DOHH2 (cell line): Measurements from ENCODE around the gene ARID3A.

ENCODE experiments used
- H3F3A ChIP-seq: fragments of 200-600 bp; sonication (generic), shearing (Covaris generic); 2 replicates; pipeline ENCODE4 v1.6.0; 2016; ENCODE audit warnings: antibody characterized with exemption, mild to moderate bottlenecking; ENCODE audit not compliant: control insufficient read depth, insufficient read depth
- H3K27ac ChIP-seq: fragments of 200-600 bp; sonication (generic); 2 replicates; pipeline ENCODE4 v1.5.1; 2014; ENCODE audit warnings: low read depth, mild to moderate bottlenecking, low read length, moderate library complexity
- H3K27me3 ChIP-seq: fragments of 200-600 bp; sonication (generic); 2 replicates; pipeline ENCODE4 v1.6.1; 2014; ENCODE audit warnings: mild to moderate bottlenecking, low read length, mixed read lengths; ENCODE audit not compliant: control insufficient read depth
- H3K36me3 ChIP-seq: fragments of 200-600 bp; sonication (generic); 2 replicates; pipeline ENCODE4 v1.6.1; 2014; ENCODE audit warnings: mild to moderate bottlenecking, low read length, moderate library complexity, mixed read lengths; ENCODE audit not compliant: control insufficient read depth
- H3K4me1 ChIP-seq: fragments of 200-600 bp; sonication (generic); 2 replicates; pipeline ENCODE4 v1.6.1; 2014; ENCODE audit warnings: mild to moderate bottlenecking, low read length, mixed read lengths; ENCODE audit not compliant: control insufficient read depth
- H3K4me2 ChIP-seq: fragments of 200-600 bp; sonication (generic); 2 replicates; pipeline ENCODE4 v1.6.0; 2014; ENCODE audit warnings: mild to moderate bottlenecking, low read length, moderate library complexity
- H3K4me3 ChIP-seq: fragments of 200-600 bp; sonication (generic); 2 replicates; pipeline ENCODE4 v1.5.1; 2014; ENCODE audit warnings: mild to moderate bottlenecking, low read length, mixed read lengths
- H3K79me2 ChIP-seq: fragments of 200-600 bp; sonication (generic); 2 replicates; pipeline ENCODE4 v1.6.1; 2014; ENCODE audit warnings: mild to moderate bottlenecking, low read length, mixed read lengths; ENCODE audit not compliant: control insufficient read depth
- H3K9me2 ChIP-seq: fragments of 200-600 bp; sonication (generic); replicated peaks from 2 replicates; pipeline ENCODE4 v1.6.1; 2014; ENCODE audit warnings: mild to moderate bottlenecking, low read length, mixed read lengths; ENCODE audit not compliant: control insufficient read depth
- H3K9me3 ChIP-seq: fragments of 200-600 bp; sonication (generic); 2 replicates; pipeline ENCODE4 v1.6.1; 2014; ENCODE audit warnings: antibody characterized with exemption, low read length, mixed read lengths; ENCODE audit not compliant: control insufficient read depth, insufficient read depth
- H4K20me1 ChIP-seq: fragments of 200-600 bp; sonication (generic); 2 replicates; pipeline ENCODE4 v1.6.0; 2014; ENCODE audit warnings: low read depth, mild to moderate bottlenecking, antibody characterized with exemption, low read length, moderate library complexity; ENCODE audit not compliant: control insufficient read depth, insufficient read depth
- CTCF ChIP-seq: fragments of 200-600 bp; sonication (generic); IDR thresholded peaks from one replicate; pipeline ENCODE4 v1.5.1; 2014; ENCODE audit warnings: antibody characterized with exemption, mild to moderate bottlenecking, low read depth, low read length; ENCODE audit not compliant: poor library complexity, severe bottlenecking
- EZH2phosphoT487 ChIP-seq: fragments of 200-600 bp; sonication (generic); IDR thresholded peaks from 2 replicates; pipeline ENCODE4 v1.6.1; 2017; ENCODE audit warnings: borderline replicate concordance, mild to moderate bottlenecking, antibody characterized with exemption, low read length, moderate library complexity, mixed read lengths

Gene ARID3A

GRCh38 chr19:904545-904944 is 21.3 kb upstream of the ARID3A start:
- Histone ChIP-seq H3K4me2 (no peak overlapping the region), H3K9me2 (no peaks in the 10 kb centered on the region)
- TF ChIP-seq EZH2phosphoT487 (no peak), CTCF (no peak)

DNA sequence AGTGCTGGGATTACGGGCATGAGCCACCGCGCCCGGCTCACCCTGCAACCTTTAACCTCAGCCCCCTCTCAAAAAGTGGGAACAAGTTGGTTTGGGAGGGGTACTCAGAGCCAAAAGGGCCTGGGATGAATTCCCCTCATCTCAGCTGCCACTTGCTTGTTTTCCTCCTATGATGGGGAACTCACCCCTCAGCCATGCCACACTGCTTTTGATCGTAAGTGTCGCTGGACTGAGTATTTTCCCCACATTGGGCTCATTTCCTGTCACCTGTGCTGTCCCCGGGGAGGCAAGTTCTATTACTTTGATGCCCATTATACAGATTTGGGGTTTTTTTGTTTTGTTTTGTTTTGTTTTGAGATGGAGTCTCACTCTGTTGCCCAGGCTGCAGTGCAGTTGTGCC is 19.4 kb upstream of the ARID3A start:
- Histone ChIP-seq H3K4me2 (peak overlapping the region; percentile 65), H3K36me3 (no peaks in the 10 kb centered on the region), H3K27ac (peak overlapping the region; percentile 79), H3K4me1 (peaks cover 53% of the 10 kb centered on the region), H3K4me3 (peak overlapping the region; percentile 50), H4K20me1 (no peaks in the 10 kb centered on the region), H3F3A (peaks cover 26% of the 10 kb centered on the region), H3K9me3 (no peaks in the 10 kb centered on the region), H3K79me2 (peaks cover 35% of the 10 kb centered on the region), H3K9me2 (no peaks in the 10 kb centered on the region), H3K27me3 (no peaks in the 10 kb centered on the region)
- no peak for TF ChIP-seq CTCF
- TF ChIP-seq EZH2phosphoT487 = no peak

More at GRCh38 chr19:904545-904944, 21.3 kb upstream of the ARID3A start:
- no peak overlapping the region for H3K4me3 ChIP-seq
- no peak overlapping the region for H3K27ac ChIP-seq
- peaks cover 3% of the 10 kb centered on the region; the same call in 1 of the 2 replicates for H3K36me3 ChIP-seq
- H4K20me1 ChIP-seq = peaks cover under 1% of the 10 kb centered on the region; the same call in 1 of the 2 replicates
- H3K27me3 ChIP-seq = no peaks in the 10 kb centered on the region
- no peaks in the 10 kb centered on the region for H3K9me3 ChIP-seq
- peaks cover 17% of the 10 kb centered on the region for H3F3A ChIP-seq
- H3K4me1 ChIP-seq = peaks cover 50% of the 10 kb centered on the region
- peaks cover 24% of the 10 kb centered on the region for H3K79me2 ChIP-seq

DNA sequence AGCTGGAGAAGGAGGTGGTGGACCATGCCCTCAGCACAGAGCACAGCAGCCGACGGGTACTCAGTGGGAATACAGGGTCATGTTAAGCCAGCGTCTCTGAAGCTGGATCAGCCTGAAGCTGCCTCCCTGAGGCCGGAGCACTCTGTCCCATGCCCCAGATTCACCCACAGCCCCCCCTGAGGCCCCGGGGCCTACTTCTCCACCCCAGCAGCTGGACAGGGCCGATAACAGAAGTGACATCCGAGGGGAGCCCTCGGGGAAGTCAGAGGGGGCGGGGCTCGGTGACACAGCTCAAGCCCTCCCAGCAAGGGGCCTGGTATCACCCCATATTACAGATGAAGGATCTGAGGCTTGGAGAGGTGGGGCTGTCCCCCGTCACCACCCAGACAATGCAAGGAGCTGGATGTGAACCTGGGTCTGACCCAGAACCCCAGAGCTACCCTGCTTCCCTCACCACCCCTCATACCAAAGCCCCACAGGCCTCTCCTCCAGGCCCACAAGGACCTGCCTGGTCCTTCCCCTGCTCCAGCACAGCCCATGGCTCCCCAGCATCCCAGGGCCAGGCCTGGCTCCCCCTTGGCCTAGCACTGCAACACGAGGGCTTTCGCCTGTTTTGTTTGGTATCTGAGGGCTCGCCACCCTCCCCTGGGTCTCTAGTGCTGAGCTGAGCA is 18.5 kb upstream of the ARID3A start:
- peak overlapping the region; percentile 65 for H3K4me2 ChIP-seq
- peaks cover 26% of the 10 kb centered on the region for H3F3A ChIP-seq
- peaks cover 41% of the 10 kb centered on the region for H3K79me2 ChIP-seq
- no peaks in the 10 kb centered on the region for H3K9me2 ChIP-seq
- H4K20me1 ChIP-seq = no peaks in the 10 kb centered on the region
- peak overlapping the region; percentile 50 for H3K4me3 ChIP-seq
- H3K4me1 ChIP-seq = peaks cover 56% of the 10 kb centered on the region
- H3K9me3 ChIP-seq = no peaks in the 10 kb centered on the region
- no peaks in the 10 kb centered on the region for H3K27me3 ChIP-seq
- TF ChIP-seq CTCF = no peak
- no peak for TF ChIP-seq EZH2phosphoT487
- H3K27ac ChIP-seq = peak overlapping the region; percentile 25
- H3K36me3 ChIP-seq = no peaks in the 10 kb centered on the region
